CD4-positive, alpha-beta T cell treated with Interleukin-17A for 4 hours (primary cell): ENCODE results near the gene SESN1.

ENCODE experiments used
- DNase-seq: peaks from one replicate; pipeline ENCODE4 v3.0.0-alpha.2; 2020; ENCODE audit warnings: mixed read lengths

SESN1 gene

DNA sequence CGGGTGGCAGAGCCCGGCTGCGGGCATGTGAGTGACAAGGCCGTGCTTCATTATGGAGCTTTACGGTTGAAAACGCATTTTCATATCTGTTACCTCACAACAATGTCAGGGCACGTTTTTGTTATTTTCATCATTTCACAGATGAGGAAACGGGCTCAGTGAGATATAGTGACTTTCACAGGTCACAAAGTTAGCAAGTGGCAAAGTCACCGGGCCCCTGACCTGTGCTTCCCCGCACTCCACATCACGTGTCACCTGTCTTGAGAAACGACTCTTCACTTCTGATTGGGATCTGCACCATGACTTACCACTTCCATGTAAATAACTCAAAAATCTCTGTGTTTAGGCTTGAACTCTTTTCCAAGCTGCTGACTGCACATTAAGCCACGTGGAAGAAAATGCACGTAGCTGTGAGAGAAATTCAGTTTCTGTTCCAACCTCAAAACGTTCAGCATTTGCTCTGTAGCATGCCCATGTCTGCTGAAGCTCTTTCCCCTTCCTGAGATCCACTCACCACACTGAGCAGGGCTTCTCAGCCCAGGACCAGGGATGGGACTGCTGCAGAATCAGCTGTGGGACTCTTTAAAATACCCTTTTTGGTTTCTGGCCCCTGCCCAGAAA, 139.2 kb downstream of the SESN1 start:
- DNase-seq, result no peak

DNA sequence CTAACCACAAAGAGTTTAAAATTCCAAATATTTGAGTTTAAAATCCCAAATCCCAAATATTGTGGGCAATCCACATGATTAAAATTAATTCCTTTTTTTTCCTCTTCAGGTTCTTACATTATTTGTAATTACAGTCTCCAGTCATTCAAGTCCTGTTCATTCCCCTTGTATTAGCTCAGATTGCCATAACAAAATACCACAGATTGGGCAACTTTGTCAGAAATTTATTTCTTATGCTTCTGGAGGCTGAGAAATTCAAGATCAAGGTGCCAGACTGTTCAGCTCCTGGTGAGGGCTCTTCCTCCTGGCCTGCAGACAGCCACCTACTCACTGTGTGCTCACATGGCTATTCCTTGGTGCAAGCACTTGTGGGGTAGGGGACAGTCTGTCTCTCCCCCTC, 141.0 kb downstream of the SESN1 start:
- no peak for DNase-seq

DNA sequence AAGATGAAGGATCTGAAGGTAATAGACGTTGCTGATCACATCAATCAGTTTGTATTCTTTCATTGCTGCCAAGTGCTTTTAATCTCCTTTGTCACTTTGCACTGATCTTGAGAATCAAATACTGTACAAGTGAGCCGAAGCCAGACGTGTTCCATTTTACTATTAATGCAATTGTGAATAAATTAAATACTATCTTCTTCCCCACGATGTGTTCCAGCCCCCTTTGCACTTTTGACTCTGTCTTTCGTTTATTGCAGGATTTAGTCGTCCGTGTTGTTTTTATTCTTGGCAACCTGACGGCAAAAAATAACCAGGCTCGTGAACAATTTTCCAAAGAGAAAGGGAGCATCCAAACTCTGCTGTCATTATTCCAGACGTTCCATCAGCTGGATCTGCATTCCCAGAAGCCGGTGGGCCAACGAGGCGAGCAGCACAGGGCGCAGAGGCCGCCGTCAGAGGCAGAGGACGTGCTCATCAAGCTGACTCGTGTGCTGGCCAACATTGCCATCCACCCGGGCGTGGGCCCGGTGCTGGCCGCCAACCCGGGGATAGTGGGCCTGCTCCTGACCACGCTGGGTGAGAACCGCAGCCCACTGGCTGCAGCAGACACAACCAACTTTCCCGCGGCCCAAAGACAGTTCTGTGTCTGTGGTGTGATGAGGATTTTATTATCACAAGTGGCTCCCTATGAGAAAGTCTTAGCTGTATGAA, 141.7 kb downstream of the SESN1 start:
- DNase-seq, result no peak

DNA sequence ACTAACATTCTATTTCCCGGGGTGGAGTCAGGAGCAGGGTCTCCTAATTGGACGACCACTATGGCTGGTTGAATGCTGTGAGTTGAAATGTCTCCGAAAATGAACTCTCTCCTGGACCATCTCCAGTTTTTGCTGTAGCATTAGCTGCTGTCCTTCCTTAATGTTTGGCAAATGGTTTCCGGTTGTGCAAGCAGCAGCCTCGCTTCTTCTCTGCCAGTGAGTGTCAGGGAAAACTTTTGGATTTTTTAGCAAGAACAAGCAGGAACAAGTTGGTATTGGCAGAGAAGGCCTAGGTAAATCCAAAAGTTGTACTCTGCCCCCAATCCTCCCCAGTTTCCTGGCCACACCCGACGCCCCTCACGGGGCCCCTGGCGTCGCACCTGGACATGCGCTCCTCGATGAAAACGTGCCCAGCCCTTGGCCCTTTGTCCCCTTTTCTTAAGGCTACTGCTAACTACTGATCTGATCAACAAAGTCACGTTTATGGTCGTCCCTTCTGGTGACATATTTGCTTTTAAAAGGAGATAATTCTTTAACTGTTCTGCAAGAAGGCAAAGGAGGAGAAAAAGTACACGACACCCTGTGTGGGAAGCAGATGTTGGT, 143.2 kb downstream of the SESN1 start:
- no peak for DNase-seq

DNA sequence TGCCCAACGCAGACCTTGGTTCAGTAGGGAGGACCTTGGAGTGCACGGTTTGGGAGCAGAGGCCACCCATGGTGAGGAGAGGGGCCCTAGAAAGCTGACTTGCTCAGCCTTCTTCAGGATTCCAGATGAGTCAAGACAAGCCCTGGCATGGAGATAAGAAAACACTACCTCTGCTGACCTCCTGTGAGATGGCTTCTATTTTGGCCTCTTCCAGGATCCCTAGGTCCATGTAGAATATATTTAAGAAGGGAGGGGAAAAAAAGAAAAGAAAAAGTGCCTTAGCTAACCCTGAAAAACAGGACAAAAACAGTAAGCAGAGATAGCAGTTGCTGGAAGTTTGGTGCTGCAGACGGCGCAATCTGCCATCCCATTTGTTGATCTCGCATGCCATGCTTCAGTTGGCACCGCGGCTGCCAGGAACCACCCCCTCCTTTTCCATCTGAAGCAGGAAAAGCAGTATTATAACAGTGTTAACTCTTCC, 146.4 kb downstream of the SESN1 start:
- no peak for DNase-seq

DNA sequence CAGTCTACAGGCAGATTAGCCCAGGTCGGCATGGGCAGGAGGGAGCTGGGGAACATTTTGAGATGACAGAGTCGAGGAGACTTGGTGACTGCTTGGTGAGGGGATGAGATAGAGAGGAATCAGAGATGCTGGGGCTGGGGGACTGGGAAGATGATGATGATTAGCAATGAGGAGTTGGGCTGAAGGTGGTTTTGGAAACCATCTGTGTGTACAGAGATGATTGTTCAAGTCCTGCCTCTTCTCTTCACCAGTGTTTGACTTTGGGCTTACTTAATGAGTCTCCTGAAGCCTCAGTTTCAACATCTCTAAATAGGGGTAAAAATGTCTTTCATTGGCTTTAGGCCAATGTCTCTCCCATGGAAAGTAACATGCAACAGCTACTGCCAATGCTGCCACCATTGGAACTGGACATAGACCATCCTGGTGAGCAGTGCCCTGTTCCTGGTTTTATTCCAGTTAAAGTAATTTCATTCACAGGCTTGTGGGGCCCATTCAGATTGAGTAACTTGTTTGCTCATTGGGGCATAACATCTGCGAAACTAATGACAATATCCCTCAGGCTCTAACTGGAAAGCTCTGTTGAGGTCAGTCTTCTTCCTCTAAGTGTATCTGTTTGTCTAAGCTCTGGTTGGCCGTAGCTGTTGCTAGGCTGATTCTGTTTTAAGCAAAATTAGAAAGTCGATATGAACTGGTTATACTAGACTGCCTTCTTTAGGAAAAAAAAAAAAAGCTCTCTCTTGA, 147.4 kb downstream of the SESN1 start:
- DNase-seq, result no peak

DNA sequence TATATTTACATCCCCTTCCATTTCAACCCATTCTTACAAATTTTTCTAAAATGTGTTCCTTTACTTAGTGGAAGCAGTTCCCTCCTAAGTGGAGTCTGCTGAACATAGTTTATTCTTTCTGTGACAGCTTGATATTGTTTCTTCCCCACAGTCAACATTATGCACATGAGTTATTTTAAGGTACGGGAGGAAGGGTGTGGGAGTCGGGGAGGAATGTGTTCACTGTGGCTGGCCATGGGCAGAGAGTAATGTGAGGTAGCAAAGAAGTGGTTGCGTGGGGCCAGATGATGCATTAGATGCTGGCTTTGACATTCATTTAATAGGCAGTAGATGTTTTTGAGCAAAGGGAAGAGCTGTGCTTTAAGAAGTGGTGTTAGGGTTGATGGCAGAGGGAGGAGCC, 148.0 kb downstream of the SESN1 start:
- DNase-seq, result no peak

DNA sequence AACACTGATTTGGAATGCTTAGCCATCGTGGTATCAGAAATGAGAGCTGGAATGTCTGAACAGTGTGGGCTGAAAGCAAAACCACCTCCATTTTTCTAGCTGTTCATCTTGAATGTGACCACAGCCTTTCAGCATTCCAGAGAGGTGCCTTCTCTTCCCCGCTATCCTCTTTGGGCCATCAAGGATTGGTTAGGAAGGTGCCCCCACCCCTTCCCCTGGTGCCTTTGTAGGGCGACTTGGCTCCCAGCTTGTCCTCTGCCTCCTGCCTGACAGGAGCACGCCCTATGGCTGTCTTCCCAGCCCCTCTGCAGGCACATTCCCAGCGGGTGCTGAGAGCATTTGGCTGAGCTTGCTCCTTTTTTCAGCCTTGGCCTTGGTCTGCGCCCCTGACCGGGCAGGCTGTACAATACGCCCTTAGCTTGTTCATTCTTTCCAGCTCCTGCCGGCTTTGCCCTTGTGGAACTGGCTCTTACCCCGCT, 148.9 kb downstream of the SESN1 start:
- DNase-seq, result no peak

DNA sequence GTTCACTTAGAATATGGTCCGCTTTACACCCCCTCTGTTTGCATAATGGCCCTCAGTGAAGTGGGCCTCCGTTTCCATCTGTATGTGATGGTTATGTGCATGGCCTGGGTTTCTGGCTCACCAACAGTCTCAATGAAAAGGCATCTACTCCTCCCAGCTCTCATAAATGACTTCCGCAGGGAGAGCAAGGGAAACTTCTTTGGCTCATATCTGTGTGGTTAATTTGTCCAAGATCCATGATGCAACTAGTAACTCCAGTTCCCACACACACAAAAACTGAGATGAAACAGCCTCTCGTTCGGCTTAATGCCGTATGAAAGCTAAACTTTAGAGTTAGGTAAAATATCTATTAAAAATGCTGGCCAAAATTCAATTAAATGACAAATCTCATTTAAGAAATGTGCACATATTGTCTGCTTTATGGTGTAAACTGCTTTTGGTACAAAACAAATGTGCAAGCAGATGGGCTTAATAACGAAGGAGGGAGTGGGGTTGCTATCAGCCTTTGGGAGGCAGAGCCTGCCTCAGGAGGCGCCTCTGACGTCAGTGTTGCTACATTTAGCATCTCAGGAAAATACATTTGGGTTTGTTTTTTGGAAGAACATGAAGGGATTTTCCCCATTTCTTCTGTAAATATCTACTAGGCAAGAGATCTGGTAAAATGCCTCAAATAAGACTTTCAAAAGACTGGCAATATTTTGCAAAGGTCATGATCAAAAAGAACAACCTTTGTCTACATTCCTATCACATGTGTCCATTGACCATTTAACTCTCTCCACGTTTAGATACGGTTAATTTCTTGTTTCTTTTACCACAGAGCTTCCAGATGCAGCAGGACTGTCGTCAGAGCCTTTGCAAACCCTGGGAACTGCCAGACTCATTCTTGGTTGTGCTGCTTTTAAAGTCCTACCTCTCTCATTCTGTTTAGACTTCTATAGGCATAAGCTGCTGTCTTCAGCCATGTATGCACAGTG, 149.7 kb downstream of the SESN1 start:
- no peak for DNase-seq

DNA sequence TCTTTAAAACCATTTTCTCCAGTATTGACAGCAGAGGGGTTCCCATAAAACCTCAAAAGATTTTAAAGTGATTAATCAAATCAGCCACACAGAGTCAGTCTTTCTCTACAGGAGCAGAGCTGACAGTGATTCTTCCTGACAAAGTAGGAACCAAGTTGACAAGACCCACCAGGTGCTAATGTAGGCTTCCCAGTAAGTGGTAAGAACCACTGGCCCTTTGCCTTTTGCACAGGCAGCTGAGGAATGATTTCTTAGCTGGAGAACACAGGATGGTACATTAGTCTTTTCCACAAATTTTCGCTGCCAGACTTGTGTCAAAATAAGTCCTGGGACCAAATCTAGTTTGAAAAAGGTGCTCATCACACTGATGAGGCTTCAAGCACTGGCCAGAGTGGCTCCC, 150.6 kb downstream of the SESN1 start:
- DNase-seq, result no peak

DNA sequence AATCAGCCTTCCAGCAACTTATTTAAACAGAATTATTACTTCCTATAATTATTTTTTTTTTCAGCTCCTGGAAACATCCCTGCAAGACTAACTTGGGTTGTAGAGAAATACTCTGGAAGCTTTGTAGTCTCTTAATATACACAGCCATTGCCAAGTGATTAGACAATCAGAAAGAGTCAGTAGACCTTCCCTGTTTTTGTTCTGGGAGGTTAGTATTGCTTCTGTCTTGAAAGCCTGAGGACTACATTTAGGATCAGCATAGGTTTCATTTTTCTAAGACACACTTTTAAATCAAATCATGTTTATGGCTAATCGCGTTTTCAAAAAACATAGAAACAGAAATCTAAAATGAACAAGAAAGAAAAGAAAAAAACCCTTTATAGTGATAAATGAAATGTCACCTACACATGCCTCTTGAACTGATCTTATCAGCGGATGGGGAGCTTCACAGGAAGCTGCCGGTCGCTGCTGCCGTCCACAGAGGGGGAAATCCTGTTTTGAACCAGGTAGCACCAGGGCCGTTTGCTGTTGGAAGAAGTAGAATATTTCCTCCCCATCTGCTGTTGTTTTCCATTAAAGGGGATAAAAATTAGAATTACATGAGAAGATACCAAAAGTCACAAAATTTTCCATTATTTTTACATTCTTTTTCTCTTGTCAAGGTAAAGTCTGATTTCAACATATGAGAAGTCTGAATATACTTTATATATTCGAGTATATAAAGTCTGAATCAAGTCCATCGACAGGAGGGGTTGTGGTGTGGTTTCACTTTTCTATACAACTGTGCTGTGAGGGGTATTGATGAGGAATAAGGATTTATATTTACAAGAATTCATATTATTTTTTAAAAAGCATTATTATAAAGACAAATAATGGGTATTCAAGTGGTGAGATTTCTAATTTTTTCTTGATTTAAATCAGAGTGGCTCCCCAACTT, 151.8 kb downstream of the SESN1 start:
- DNase-seq, result peak; percentile 76

DNA sequence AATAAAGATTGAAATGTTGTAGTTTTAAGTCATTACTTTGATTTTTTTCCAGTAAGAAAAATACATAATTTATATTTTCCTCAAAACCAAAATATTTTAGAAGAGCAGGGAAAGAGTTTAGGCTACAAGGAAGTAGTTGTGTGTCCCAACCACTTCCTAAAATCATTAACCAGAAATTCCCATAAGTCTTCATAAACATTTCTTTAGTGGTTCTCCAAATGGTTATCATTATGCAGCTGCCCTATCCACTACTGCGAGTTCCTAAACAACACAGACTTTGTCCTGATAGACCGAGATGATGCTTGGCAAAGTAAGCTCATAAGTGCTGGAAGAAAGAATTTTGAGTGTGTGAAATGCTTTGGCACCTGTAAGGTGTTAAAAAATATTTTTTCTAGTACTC, 152.8 kb downstream of the SESN1 start:
- no peak for DNase-seq

DNA sequence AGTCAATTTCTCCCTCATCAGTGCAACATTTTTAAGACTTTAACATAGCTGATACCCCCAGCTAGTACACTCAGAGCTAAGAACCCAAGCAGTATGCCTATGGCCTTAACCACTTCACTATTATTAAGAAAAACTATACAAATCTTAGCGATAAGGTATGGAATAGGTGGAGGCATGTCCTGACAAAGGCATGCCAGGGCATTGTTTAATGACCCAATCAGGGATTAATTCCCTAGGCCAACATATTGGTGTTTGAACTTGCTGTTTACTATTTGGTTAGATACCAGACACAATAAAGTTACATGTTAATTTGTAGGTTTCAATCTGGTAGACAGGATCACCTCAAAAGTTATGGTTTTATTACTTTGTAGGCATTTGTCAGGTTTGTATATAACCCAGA, 153.4 kb downstream of the SESN1 start:
- DNase-seq, result no peak

DNA sequence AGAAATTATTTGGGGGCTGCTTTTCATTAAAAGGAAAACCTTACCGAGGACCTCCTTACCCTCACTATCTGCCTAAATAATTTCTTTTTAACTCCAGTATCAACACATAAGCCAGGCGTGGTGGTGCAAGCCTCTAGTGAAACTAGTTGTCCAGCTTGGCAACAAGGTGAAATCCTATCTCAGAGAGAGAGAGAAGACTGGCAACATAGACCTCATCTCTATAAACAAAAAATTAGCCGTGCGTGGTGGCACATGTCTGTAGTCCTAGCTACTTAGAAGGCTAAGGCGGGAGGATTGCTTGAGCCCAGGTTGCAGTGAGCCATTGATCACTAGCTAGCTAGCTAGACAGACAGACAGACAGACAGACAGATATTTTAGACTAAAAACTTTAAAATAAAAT, 153.9 kb downstream of the SESN1 start:
- no peak for DNase-seq

DNA sequence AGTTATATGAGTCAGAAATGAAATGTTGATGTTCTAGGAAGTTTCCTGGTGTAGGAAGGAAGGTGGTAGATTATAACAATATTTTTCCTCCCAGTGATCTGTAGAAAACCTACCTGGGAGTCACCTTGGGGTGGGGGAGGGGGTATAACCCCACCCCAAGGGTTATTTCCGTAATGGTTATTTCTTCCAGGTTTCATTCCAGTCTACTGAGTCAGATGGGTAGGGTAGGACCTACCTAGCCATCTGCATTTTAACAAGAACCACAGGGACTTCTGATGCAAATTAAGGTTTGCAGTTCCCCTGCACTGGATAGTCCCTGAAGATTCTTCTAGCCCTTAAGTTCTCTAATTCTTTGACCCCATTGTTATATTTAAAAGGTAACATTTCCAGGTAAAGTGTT, 157.5 kb downstream of the SESN1 start:
- no peak for DNase-seq
